CD4-positive, alpha-beta T cell treated with Interleukin-10 for 1 hour (primary cell): ENCODE data around the gene EMC1.

Source experiments
- DNase-seq: peaks from one replicate; pipeline ENCODE4 v3.0.0-alpha.2; 2020

Gene EMC1

DNA sequence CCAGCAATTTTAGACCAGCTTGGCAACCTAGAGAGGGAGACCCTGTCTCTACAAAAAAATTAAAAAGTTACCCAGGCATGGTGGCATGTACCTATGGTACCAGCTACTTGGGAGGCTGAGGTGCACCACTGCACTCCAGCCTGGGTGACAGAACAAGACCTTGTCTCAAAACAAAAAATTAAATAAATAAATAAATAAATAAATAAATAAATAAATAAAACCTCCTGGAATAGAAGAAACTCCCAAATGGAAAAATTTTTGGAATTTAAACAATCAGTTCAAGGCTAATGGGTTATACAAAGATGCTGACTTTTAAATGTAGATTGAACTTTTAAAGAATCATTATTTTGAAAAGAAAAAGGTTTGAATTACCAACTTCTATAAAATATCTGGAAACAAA is 63.5 kb downstream of the EMC1 start:
- no peak for DNase-seq

DNA sequence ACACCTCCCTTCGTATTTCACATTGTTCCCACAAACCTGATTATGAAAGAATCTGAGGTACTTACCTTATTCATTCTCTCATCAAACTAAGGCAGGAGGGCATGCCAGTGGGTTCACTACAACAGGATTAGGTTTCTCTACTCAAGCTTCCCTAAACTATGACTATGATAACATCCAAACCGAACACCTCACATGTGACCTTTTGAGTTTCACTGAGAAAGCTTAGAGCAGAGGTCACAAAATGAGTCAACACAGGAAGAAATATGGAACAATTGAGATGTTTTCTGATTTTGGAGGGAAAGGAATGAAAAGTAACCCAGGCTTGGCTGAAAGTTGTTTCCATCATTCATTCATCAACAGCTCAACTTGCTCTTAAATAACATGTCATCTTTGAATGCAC is 65.3 kb downstream of the EMC1 start:
- DNase-seq, result no peak

- no peak for DNase-seq
Observed at GRCh38 chr1:19182223-19182622, 69.1 kb downstream of the EMC1 start.

DNA sequence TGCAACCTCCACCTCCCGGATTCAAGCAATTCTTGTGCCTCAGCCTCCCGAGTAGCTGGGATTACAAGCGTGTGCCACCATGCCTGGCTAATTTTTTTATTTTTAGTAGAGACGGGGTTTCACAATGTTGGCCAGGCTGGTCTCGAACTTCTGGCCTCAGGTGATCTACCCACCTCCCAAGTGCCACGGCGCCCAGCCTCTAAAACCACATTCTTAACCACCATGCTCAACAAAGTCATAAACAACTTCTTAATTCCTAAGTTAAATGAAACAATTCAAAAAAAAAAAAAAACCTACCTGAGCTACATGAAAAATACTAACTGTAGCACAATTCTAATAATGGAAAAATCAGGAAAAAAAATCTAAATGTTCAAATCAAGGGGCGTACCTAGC is 71.1 kb downstream of the EMC1 start:
- peak; percentile 7 for DNase-seq

GRCh38 chr1:19179597-19180264 is 71.6 kb downstream of the EMC1 start:
- DNase-seq, result peak; percentile 41

DNA sequence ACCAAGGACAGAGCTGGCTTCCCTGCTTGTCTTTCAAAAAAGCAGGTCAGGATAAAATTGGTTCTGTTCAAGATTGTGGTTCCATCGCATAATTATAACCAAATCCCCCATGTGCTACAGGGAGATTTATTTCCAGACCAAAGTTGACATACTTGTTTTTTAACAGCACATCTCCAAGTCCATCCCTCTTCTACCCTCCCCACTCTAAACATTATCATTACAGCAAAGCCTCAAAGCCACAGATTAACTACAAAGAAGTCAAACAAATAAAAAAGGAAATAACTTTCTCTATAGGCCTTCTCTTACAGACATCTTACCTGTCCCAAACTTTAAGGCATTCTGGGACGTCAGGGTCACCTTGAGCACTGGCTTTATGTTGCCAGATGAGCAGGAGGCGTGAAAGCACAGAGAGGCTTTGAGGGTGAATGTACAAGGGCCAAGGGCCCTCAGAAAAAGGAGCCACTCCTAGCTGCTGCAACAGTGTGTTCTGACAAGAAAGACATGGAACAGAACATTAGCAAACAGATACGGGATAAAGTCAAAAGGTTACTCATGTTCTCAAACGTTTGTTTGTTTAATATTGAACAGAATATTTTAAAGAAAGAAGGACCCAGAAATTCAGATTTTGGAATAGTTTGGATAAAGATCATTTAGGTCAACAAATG is 72.5 kb downstream of the EMC1 start:
- DNase-seq, result no peak

GRCh38 chr1:19177811-19178210 is 73.5 kb downstream of the EMC1 start:
- DNase-seq, result no peak

DNA sequence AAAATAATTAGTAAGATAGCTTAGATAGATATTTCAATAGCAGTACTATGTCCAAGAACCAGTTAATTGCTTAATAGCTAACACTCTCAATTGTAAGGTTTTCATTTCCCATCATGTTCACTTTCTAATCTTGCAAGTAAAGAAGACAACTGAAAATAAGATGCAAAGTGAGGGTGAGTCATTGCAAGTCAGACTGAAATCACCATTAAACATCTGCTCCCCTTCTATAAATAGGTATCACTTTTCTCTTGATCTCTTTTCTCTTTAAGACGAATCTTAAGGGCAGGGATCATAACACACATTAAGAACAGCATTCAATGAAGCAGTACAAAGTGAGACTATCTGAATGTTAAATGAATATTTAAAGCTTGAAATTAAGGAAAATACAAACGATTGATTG is 81.7 kb downstream of the EMC1 start:
- DNase-seq, result no peak

- DNase-seq, result no peak
Observed at GRCh38 chr1:19167140-19167539, 84.2 kb downstream of the EMC1 start.

DNA sequence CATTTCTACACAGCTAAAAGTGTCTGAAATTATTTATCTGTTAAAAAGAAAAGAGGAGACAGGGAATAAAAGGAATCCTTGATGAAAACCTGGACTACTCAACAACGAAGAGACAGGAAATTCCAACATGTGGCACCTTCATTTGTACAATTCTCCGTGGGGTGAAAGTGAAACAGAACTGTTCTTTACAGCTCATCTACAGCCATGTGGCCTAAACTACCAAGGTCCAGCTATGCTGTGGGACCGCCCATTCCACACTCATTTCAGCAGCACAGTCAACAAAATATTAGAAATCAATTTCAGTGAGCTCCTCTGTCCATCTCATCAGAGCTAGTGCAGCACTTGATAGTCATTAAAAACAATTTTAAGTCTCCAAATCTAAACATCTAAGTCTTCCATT is 85.3 kb downstream of the EMC1 start:
- no peak for DNase-seq
